GM12891 (cell line): ENCODE results near the gene ATP6V0E1.

Experiments used
- POLR2A ChIP-seq: IDR thresholded peaks from 2 replicates; pipeline ENCODE4 v1.6.1; 2011; ENCODE audit warnings: low read depth, low read length, control low read depth
- TAF1 ChIP-seq: IDR thresholded peaks from 2 replicates; pipeline ENCODE4 v1.6.1; 2011; ENCODE audit warnings: low read depth, low read length, control low read depth

DNA sequence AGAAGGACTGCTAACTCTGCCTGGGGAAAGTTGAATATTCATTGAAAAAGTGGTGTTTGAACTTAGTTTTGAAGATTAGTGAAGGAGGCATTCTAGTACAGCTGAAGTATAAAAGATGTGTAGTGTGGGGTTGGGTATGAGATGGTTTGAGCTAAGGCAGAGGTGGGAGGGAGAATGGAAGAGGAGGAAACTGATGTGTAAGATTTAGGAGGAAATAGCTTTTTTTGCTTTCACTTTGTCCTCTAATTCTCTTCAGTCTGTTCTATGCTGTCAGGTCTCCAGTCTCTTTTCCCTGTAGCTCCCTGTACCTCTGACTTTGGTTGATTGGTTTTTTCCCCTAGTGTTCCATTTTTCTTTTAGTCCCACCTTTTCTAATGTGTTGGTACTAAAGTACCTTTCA lies 81.6 kb downstream of the ATP6V0E1 start:
- 0 out of 2 replicates have a peak, but pooled peaks have one; percentile 34 for TF ChIP-seq POLR2A
- no peak for TF ChIP-seq TAF1
